ENCODE data around the gene GNA12.

The GNA12 gene

DNA sequence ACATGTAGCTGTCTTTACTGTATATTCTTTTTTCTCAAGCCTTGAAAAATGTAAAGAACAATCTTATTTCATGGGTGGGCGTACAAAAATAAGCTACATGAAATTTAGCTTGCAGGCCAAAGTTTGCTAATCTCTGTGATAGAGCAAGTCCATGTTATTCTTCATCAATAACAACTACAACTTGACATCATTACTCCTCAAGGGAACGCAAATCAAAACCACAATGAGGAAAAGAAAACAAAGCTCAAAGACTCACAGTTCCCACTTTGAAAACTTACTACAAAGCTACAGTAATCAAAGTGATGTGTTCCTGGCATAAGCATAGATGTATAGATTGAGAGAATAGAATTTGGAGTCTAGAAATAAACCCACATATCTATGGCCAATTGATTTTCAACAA lies 62.5 kb downstream of the GNA12 start:
- no peak for DNase-seq (ENCODE audit: low read depth, low spot score)

DNA sequence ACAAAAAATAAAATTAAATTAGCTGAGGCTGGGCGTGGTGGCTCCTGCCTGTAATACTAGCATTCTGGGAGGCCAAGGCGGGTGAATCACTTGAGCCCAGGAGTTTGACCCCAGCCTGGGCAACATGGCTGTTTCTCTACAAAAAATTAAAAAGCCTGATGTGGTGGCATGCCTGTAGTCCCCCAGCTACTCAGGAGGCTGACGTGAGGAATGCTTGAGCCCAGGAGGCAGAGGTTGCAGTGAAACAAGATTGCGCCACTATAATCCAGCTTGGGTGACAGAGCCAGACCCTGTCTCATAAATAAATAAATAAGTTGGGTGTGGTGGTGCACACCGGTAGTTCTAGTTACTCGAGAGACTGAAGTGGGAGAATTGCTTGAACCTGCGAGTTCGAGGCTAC lies 65.1 kb downstream of the GNA12 start:
- no peak for DNase-seq (ENCODE audit: low read depth, low spot score)

DNA sequence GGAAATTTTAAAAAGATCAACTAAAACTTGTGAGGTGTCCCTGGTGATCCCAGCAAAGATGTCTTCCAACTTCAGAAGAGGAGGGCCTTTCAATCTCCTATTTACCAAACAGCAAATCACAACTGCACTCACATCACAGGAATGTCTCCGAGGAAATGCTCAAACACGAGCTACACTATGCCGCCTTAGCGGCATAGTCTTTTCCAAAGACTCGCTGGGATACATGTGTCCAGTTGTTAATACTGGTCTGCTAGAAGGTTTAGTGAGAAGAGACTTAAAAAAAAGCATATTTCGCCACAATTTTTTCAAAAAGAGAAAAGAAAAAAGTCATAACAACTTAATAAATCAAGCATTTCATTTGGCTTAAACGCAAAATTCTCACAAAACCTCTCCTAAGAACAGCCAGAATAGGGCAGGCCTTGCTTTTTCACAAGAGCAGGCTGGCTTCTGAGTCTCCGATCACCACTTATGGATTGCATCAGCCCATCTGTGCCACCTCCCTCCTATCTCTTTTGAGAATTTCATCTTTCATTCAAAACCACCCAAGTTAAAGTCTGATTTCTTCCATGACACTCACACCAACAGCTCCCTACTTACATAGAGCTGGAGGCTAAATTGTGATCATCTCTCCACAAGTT lies 66.1 kb downstream of the GNA12 start:
- no peak for DNase-seq (ENCODE audit: low read depth, low spot score)

DNA sequence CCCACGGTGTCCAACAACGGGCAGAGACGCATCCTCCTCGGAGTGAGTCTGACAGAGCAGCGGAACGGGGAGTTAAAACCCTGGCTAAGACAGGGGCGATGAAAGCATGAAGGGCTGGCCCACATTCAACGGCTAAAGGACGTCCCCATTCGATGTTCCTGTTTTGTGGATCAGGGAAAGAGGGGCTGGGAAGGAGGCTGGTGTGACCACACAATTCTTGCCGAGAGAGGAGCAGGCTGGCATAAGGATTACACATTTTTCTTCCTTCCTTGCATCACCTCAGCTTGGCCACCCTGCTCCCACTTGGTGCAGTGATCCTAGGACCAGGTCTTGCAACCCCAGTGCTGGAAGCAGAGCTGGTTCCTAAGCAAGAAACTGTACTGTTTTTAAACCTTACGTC lies 67.7 kb downstream of the GNA12 start:
- DNase-seq (ENCODE audit: low read depth, low spot score), result no peak

DNA sequence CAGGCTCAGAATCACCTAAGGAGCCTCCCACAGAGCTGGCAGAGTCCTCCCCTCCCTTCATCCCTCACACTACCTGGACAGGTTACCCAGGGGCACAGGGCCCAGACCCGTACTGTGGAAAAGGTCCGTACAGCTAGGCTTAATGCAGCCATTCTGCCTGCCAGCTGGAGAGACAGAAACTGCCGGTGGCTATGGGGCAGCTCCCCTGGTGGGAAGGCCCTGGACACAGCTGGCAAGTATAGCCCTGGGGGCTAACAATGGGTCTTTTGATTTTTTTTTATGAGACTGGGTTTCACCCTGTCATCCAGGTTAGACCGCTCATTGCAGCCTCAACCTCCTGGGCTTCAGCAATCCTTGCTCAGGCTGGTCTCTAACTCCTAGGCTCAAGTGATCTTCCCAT lies 68.3 kb downstream of the GNA12 start:
- DNase-seq (ENCODE audit: low read depth, low spot score), result no peak

DNA sequence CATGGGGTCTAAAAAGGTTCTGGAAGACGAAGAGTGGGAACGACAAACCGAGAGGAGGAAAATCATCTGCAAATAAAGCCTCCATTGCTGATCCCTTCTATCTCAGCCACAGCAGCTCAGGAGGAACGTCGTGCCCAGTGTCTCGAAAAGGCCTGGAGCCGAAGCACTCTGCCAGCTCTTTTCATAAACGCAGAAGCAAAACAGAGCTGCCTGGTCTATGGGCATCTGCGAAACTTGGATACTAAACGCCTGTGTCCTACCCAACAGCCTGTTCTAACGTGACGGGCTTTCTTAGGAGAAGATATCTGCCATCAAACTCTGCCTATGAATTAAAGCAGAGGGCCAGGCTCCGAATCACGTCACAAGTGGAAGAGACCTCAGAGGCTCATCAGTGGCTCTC lies 68.7 kb downstream of the GNA12 start:
- no peak for DNase-seq (ENCODE audit: low read depth, low spot score)

DNA sequence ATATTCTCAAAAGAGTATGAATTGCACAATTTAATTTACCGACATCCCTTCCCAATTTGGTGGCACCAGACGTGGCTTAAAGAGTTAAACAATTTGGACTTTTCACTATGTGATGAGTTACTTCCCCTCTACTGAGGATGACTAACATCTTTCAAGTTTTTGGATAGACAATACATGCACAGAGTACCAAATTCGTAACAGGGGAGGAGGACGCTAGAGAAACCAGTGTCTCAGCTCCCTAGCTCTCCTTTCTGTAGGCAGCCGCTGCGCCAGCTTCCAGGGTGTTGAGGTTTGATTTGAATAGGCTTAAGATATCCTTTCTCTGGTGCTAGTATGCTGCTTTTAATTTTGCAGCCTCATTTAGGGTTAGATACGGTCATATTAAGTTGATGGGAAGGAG lies 69.2 kb downstream of the GNA12 start:
- DNase-seq (ENCODE audit: low read depth, low spot score), result no peak

DNA sequence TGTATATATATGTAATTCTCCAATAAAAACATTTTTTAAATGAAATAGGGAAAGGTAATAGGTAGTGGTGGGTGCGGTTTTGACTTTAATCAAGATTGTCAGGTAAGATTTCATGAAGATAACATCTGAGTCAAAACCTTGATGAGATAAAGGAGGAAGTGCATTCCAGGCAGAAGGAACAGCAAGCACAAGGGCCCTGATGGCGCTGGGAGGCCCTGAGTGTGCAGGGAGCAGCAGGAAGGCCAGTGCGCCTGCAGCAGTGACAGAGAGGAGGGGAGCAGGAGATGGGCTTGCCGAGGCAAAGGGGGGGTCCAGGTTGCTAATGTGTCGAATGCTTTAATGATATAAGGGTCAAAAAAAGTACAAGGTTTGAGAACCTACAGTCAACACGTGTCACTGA lies 69.8 kb downstream of the GNA12 start:
- no peak for DNase-seq (ENCODE audit: low read depth, low spot score)

DNA sequence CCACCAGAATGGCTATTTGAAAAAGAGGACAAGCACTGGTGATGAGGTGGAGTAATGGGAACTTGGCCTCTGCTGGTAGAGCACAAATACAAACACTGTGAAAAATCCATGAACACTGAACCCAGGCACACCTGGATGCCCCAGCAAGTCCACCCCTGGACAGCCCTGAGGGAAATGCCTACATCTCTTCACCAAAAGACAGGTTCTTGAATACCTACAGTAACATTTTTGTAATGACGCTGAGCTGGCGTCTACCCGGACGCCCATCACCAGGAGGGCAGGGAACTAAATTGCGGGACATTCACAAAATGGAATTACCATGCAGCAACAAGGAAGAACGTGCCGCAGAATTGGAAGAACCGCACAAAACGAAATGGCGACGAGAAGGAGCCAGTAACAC lies 70.5 kb downstream of the GNA12 start:
- no peak for DNase-seq (ENCODE audit: low read depth, low spot score)

DNA sequence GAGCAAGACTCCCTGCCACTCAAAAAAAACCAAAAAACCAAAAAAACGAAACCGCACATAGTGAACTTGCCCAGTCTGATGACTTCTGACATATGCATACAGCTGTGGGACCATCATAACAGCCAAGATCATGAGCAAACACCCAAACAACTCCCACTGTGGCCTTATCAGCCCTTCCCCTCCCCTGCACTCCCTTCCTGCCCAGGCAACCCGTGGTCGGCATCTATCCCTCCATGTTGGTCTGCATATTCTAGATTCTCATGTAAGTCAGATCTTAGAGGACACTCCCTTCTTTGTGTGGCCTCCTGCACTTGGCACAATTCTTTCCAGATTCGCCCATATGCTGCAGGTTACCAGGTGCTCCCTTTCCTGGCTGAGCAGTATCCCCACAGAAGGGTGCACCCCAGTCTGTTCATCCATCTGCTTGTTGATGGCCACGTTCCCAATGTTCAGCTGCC lies 72.8 kb downstream of the GNA12 start:
- no peak for DNase-seq (ENCODE audit: low read depth, low spot score)

DNA sequence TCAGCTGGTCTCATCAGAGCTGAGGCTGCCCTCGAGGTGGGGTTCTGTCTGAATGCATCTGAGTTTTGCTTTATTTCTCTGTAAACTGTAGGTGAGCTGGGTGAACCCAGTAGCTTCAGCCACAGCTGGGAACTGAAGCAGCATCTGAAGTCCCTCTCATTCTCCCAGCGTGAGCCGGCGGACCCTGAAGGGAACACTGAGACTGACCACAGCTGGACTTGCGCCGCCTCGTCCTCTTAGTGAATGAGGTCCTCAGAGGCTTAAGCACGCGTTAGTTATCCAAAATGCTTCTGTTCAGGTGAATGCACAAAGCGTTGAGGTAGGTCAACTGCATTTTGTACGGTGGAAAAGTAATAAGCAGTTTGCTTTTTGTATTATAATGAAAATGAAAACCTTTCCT lies 79.5 kb downstream of the GNA12 start:
- no peak for DNase-seq (ENCODE audit: low read depth, low spot score)

DNA sequence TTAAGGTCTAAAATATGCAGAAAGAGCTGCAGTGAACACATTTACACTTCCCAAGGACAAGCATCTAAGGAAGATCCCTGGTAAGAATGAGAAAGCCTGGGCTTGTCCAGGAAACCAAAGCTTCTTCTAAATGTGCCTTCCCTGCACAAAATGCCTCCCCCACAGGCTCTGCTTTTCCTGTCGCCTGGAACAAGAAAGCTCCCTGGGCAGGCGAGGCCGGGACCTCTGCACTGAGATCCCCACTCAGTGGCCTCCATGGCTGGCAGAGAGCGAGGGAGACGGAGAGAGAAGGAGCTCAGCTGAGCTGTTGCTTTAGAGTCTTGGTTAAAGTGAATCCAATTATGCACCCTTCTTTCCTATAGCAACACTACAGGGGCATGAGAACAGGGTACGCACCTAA lies 80.5 kb downstream of the GNA12 start:
- no peak for DNase-seq (ENCODE audit: low read depth, low spot score)

DNA sequence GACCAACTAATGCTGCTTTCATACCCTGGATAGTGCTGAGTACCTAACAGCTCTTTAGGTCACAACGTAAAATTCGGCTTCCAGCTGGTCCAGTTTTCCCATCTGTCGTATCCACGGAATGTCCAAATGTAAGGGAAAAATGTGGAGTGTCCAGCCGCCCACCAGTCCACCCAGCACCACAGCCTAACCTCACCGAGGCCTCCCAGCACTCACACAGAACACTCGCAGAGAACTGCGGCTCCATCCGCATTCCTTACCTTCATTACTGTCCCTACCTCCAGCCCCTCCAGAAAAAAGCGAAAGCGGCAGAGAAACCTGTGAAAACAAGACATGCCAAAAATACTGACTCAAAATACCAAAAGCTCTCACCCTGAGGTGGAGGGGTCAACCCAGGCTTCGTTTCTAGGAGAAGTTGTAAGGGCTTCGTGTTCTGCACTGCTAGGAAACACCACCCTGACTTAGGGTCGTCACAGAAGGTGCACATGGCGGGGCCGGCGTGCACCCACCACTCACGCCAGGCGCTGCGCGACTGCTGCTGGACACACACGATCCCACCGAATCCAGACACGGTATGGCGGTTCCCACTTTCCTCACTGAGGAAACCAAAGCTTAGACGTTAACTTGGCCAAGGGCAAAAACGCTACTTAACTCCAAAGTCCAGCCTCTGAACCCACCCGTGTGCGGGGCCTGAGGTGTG lies 82.2 kb downstream of the GNA12 start:
- DNase-seq (ENCODE audit: low read depth, low spot score), result no peak

DNA sequence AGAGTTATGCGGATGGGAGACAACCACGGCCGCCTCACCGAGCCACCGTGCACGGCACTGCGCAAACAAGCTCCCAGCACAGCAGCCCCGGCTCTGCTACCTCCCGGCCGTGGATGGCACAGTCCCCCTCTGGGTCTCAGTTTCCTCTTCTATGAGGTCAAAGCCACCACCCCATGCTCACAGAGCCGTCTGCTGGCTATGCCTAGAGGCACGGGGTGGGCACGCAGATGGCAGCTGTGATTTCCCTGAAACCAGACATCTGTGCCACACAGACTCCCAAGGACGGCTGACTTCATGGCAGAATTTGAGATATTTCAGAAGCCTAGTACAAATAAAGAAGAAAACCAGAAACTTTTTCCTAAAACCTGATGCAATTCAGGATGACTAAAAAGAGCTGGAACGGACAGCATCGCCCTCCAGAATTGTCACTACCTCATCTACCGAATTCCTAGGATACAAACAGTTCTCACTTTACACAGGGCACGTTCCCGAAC lies 82.9 kb downstream of the GNA12 start:
- no peak for DNase-seq (ENCODE audit: low read depth, low spot score)

DNA sequence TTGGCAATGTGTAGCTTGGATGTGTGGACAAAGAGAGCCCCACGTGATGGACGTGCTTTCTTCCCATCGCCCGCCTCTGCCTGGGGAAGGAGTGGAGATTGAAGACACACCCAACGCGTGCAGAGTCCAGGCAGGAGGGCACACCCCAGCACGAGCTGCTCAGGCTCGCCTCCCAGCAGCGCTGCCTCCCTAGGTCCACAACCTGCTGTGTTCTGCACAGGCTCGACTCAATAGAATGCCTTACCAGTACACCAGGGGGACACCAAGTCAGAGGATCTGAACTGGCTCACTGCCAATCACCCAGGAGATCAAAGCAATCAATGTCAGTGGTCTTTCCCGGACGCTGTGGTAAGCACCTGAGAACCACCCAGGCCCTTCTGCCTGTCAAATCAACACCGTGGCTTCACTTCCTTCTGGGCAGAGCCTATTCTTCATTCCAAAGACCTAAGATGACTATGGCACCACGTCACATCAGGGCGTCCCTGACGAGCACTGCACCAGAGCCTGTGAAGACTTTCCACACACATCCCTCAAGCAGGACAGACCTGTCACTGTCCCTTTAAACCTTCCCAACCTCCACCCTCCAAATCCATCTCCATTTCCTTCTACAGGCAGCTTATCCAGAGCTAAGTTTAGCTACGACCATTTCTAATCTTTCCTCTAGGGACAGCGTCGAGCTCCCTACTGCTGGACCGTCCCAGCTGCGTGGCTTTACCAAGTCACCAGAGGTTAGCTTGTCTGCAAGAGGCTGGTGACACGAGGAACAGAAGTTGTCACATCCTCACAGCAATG lies 83.8 kb downstream of the GNA12 start:
- no peak for DNase-seq (ENCODE audit: low read depth, low spot score)

DNA sequence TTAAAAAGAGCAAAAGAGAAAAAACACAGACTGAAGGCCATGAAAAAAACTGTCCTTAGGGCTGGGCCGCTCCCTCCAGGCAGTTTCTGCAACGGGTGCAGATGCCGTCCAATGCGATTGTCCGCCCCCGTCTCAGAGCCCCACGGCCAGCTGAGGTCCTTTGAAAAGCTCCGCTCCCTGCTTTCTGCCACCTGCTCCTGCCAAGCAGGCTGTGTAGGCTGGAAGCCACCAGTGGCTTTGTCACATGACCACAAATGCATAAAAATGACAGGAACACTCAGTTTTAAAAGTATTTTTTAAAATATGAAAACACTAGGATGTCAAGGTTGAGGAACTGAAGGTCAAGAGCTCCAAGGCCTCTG lies 84.4 kb downstream of the GNA12 start:
- DNase-seq (ENCODE audit: low read depth, low spot score), result no peak

DNA sequence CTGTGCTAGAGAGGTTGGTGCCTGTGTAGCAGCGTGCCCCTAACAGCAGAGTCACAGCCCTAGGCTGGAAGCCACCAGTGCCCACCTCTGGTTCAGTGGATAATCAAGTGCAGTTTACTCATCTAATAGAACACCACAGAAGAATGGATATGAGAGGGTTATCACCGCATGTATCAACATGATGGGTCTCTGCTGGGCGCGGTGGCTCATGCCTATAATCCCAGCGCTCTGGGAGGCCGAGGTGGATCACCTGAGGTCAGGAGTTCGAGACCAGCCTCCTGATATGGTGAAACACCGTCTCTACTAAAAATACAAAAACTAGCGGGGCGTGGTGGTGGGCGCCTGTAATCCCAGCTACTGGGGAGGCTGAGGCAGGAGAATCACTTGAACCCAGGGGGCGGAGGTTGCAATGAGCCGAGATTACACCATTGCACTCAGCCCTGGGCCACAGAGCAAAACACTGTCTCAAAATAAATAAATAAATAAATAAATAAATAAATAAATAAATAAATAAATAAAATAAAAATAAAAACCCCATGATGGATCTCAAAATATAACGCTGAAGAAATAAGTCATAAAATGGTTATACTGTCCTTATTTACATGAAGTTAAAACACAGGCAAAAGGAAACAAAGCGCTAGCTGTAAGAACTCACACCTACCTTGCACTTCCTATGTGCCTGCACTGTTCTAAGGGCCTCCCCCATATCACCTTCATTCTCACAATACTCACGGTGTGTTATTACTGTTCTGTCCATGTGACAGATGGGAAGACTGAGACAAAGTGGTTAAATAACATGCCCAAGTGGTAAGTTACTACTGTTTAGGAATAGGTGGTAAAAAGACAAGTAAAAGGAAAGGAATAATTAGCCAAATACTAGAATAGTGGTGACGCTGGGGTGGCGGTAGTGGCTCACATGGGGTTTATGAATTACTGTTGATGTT lies 85.2 kb downstream of the GNA12 start:
- no peak for DNase-seq (ENCODE audit: low read depth, low spot score)

DNA sequence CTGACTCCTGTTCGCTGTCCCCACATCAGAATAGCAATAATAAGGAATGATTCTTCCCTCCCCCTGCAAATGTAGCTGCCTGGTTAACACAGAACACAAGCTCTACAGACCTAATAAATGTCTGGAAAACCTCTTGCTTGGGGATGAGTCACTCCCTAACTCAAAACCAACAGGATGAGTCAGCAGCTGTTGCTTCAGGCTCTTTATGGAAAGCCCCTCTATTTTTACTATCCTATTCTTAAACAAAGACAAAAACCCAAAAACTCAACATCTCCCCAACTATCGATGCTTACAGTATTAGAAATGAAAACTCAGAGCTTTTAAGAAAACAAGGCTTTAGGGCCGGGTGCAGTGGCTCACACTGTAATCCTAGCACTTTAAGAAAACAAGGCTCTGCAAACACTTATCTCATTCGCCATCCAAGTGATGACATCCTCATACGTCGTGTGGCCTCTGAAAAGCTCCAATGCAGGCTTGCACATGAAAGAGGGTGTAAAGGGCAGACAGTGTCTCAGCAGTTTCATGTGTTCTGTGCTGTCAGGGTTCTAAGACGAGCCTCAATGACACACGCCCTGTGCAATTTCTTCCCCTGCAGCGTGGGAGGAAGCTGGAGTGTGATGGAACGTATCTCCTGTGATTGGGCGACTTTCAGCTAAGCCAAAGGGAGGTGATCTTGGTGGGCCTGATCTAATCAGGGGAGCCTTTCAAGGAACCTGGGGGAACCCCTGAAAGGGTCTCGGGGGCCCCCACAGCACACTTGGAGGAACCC lies 86.0 kb downstream of the GNA12 start:
- peak; percentile 91 for DNase-seq (ENCODE audit: low read depth, low spot score)

DNA sequence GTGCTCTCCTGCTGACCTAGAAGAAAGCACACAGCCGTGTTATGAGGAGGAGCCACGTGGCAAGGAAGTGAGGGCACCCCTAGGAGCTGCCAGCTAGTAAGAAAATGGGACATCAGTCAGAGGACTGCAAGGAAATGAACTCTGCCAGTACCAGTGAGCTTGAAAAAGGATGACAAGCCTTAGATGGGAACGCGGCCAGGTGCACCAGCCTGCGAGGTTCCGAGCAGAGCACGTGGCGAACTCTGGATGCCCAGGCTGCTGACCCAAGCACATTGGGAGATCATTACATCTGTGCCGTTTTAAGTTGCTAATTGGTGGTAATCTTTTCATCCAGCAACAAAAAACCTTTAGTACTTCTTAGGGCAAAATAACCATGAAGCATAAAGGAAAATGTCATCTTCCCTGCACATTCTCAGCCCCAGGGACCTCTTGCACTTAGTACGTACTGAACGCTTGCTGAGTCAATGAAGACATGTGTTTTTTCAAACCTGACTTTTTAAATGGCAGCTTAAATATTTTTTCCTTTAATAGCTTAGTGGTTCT lies 86.7 kb downstream of the GNA12 start:
- DNase-seq (ENCODE audit: low read depth, low spot score), result no peak

DNA sequence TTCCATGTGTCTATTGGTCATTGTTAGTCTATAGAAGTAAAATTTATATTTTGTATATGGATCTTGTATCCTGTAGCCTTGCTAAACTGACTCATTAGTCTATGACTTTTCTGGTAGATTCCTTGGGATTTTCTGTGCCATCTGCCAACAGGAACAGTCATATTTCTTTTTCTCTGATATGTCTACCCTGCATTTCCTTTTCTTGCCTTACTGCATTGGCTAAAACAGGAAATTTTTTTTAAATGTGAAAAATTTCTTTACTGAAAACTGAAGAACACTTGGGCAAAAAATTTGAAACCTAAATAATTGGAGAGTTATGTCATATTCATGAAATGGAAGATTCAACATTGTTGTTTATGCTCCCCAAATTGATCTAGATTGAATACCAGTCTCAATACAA lies 88.6 kb downstream of the GNA12 start:
- DNase-seq (ENCODE audit: low read depth, low spot score), result no peak

DNA sequence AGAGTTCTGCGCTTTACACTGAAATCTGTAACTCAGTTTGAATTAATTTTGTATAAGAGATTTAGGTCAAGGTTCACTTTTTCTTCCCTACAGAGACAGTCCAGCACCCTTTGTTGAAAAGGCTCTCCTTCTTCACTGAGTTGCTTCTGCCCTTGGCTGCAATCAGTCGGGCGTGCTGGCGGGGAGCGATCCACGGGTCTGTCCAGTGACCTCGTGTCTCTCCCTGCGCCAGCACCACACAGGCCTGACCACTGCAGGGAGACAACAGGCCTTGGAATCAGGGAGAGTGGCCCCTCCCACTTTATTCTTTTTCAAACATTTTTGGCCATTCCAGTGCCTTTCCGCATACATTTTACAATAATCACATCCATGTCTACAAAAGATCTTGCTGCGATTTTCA lies 89.2 kb downstream of the GNA12 start:
- DNase-seq (ENCODE audit: low read depth, low spot score), result no peak
